ENCODE measurements around the gene ATP11C. TPM values are rescaled to one million over a fixed set of nuclear protein-coding genes. Genes with fewer than 3 reads are reported as not detected.
A peak's percentile ranks its signal among the peaks of the same experiment; 100 is the strongest.

Gene ATP11C
- total RNA-seq, 1 experiment from 2014 or later, result 19.0 TPM

DNA sequence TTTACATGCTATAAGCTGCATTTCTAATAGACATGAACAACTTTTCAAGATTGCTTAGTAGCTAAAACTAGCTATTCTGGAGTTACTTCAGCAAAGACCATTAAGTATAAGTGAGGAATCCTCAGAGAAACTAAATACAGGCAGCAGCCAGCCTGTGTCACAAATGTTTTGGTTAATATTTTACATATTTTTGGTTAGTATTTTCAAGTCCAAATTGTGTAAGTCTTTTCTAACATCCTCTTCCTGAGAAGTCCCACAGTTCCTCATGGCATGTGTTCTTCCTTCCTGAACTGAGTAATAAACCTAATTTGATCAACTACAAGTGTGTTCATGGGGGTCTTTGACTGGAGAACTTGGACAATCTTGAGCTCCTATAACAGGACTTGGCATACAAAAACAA lies 182.5 kb downstream of the ATP11C start:
- CTCF ChIA-PET, result interaction anchor here (0.5 to 2.2 kb wide), 2 partner anchors 9 to 22 kb away, joined by 3 to 7 read pairs; no protein-coding TSS in a partner anchor
- POLR2A ChIA-PET, result no interaction called here
- peaks cover 9% of the 10 kb centered on the region for H3K9me3 Mint-ChIP-seq (ENCODE audit: unreplicated experiment)
- no peak overlapping the region for H3K27ac Mint-ChIP-seq (ENCODE audit: low read depth, unreplicated experiment)
- no peaks in the 10 kb centered on the region for H3K4me1 Mint-ChIP-seq (ENCODE audit: insufficient read depth, unreplicated experiment)
- no peaks in the 10 kb centered on the region for H3K27me3 Mint-ChIP-seq (ENCODE audit: insufficient read depth, unreplicated experiment)
- no peak for DNase-seq (ENCODE audit: unreplicated experiment)
- TF ChIP-seq, protein P1, sequence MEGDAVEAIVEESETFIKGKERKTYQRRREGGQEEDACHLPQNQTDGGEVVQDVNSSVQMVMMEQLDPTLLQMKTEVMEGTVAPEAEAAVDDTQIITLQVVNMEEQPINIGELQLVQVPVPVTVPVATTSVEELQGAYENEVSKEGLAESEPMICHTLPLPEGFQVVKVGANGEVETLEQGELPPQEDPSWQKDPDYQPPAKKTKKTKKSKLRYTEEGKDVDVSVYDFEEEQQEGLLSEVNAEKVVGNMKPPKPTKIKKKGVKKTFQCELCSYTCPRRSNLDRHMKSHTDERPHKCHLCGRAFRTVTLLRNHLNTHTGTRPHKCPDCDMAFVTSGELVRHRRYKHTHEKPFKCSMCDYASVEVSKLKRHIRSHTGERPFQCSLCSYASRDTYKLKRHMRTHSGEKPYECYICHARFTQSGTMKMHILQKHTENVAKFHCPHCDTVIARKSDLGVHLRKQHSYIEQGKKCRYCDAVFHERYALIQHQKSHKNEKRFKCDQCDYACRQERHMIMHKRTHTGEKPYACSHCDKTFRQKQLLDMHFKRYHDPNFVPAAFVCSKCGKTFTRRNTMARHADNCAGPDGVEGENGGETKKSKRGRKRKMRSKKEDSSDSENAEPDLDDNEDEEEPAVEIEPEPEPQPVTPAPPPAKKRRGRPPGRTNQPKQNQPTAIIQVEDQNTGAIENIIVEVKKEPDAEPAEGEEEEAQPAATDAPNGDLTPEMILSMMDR (IDR thresholded peaks at IDR 0.05; ENCODE audit: unreplicated experiment), result no peak
- peaks cover 5% of the 10 kb centered on the region for H3K36me3 Mint-ChIP-seq (ENCODE audit: insufficient read depth, unreplicated experiment)
- intact Hi-C loops (cut with micrococcal nuclease), result loop anchor here (10.0 kb wide), 1 partner anchor 906 kb away; no protein-coding TSS in a partner anchor
- no peak overlapping the region for H3K4me3 Mint-ChIP-seq (ENCODE audit: unreplicated experiment)
- no TSS peak for BruUV-seq (replicated peaks)

DNA sequence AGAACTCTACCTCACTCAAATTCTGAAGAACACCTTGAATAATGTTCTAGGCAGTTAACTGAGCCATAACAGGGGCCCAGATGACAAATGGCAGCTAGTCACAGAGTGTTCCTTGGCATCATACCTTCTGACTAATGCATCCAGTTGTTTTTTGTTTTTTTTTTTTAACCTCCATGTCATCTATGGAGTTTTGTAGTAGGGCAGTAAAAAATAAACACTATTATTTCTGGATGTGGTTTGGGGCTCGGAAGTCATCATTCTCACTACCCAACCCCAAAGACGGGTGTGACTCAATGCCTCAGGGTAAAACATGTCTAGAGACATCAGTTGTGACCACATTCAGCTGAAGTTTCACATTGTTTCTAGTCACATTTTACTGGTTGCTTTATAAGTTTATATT lies 193.7 kb downstream of the ATP11C start:
- no peaks in the 10 kb centered on the region for H3K4me1 Mint-ChIP-seq (ENCODE audit: insufficient read depth, unreplicated experiment)
- POLR2A ChIA-PET, result interaction anchor here (0.6 kb wide), 1 partner anchor 238 kb away, joined by 3 read pairs; no protein-coding TSS in a partner anchor
- intact Hi-C loops (cut with micrococcal nuclease), result no loop called here
- DNase-seq (ENCODE audit: unreplicated experiment), result peak; percentile 76
- no TSS peak for BruUV-seq (replicated peaks)
- H3K9me3 Mint-ChIP-seq (ENCODE audit: unreplicated experiment), result no peaks in the 10 kb centered on the region
- CTCF ChIA-PET, result interaction anchor here (0.7 to 0.9 kb wide), 3 partner anchors 20 to 993 kb away, joined by 3 to 7 read pairs (median 4); no protein-coding TSS in a partner anchor
- H3K36me3 Mint-ChIP-seq (ENCODE audit: insufficient read depth, unreplicated experiment), result peaks cover 24% of the 10 kb centered on the region
- no peak overlapping the region for H3K4me3 Mint-ChIP-seq (ENCODE audit: unreplicated experiment)
- H3K27ac Mint-ChIP-seq (ENCODE audit: low read depth, unreplicated experiment), result no peak overlapping the region
- TF ChIP-seq, protein P1 (IDR thresholded peaks at IDR 0.05; ENCODE audit: unreplicated experiment), result no peak
- no peaks in the 10 kb centered on the region for H3K27me3 Mint-ChIP-seq (ENCODE audit: insufficient read depth, unreplicated experiment)

DNA sequence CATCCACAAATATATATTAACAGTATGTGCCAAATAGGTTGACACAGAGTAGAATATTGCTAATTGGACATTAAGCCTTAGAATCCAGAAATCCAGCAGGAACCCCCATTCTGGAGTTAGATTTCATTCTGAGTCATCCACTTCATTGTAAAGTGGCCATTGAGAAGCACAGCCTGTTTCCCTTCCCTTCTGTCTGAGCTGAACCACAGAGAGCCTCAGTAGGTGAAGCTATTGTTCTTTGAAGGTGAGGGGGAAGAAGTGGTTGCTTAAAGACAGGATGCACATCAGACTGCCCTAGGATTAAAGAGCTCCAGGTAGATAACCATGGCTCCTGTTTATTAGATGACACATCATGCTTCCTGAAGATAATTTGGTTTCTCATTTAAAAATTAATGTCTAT lies 194.3 kb downstream of the ATP11C start:
- TF ChIP-seq, protein P1 (IDR thresholded peaks at IDR 0.05; ENCODE audit: unreplicated experiment), result no peak
- Mint-ChIP-seq H3K27ac (ENCODE audit: low read depth, unreplicated experiment) (no peak overlapping the region), H3K4me1 (ENCODE audit: insufficient read depth, unreplicated experiment) (no peaks in the 10 kb centered on the region), H3K27me3 (ENCODE audit: insufficient read depth, unreplicated experiment) (no peaks in the 10 kb centered on the region), H3K9me3 (ENCODE audit: unreplicated experiment) (no peaks in the 10 kb centered on the region), H3K4me3 (ENCODE audit: unreplicated experiment) (no peak overlapping the region), H3K36me3 (ENCODE audit: insufficient read depth, unreplicated experiment) (peaks cover 24% of the 10 kb centered on the region)
- intact Hi-C loops (cut with micrococcal nuclease), result no loop called here
- DNase-seq (ENCODE audit: unreplicated experiment), result peak; percentile 54
- CTCF ChIA-PET, result interaction anchor here (0.7 to 0.9 kb wide), 3 partner anchors 20 to 993 kb away, joined by 3 to 7 read pairs (median 4); no protein-coding TSS in a partner anchor
- no TSS peak for BruUV-seq (replicated peaks)
- POLR2A ChIA-PET, result interaction anchor here (0.6 kb wide), 1 partner anchor 239 kb away, joined by 3 read pairs; no protein-coding TSS in a partner anchor

DNA sequence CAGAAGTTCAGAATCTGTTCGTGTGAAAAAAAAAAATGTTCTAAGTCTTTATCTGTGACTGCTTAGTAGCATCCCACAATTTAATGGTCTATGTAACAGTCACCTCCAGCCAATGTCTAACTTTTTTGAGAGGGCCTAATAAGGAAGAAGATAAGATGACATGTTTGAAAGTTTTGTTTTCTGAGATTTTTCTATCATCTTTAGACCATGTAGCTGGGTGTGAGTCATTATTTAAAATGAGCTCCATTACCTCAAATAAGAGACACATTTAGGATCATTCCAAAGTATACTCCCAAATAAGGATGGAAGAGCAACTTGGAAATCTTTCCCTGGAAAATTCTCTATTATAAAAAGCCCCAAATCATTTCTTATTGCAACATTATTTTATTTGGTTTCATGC lies 196.7 kb downstream of the ATP11C start:
- BruUV-seq (replicated peaks), result no TSS peak
- POLR2A ChIA-PET, result interaction anchor here (0.5 to 0.7 kb wide), 2 partner anchors 15 to 56 kb away, joined by 3 read pairs; no protein-coding TSS in a partner anchor

More for the DNA sequence above, 196.7 kb downstream of the ATP11C start:
- no peaks in the 10 kb centered on the region for H3K9me3 Mint-ChIP-seq (ENCODE audit: unreplicated experiment)
- CTCF ChIA-PET, result no interaction called here
- intact Hi-C loops (cut with micrococcal nuclease), result no loop called here
- no peak overlapping the region for H3K4me3 Mint-ChIP-seq (ENCODE audit: unreplicated experiment)
- DNase-seq (ENCODE audit: unreplicated experiment), result no peak
- H3K4me1 Mint-ChIP-seq (ENCODE audit: insufficient read depth, unreplicated experiment), result no peaks in the 10 kb centered on the region
- TF ChIP-seq, protein P1 (IDR thresholded peaks at IDR 0.05; ENCODE audit: unreplicated experiment), result no peak
- peaks cover 13% of the 10 kb centered on the region for H3K36me3 Mint-ChIP-seq (ENCODE audit: insufficient read depth, unreplicated experiment)
- H3K27me3 Mint-ChIP-seq (ENCODE audit: insufficient read depth, unreplicated experiment), result no peaks in the 10 kb centered on the region
- H3K27ac Mint-ChIP-seq (ENCODE audit: low read depth, unreplicated experiment), result no peak overlapping the region

All from MCF 10A (cell line).